ENCODE measurements around the gene ATG2A.

The ATG2A gene

DNA sequence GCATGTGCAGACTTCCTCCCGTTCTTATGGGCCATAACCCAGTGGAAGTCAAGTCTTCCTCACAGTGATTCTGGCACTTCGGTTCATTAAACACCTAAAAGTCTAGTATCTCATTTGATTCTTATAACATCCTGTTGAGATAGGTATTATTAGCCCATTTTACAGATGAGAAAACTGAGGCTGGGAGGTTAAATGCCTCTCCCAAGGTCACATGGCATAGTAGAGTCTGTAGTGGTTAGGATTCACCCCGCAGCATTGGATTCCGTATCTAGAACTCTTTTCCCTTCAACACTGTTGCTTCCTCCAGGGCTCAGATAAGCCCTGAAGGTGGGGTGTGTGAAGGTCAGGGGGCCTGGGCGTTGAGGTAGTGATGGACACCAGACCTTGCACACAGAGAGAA is 15.3 kb upstream of the ATG2A start:
- no peak for TF ChIP-seq CTCF (conservative IDR thresholded peaks at IDR 0.05; ENCODE audit: low read depth, low read length)
- H3K4me3 ChIP-seq (IDR thresholded peaks at IDR 0.05; ENCODE audit: insufficient read depth, low read depth, low read length), result no peak overlapping the region
- no peaks in the 10 kb centered on the region for H4K20me1 ChIP-seq (ENCODE audit: insufficient read depth)
- H3K27ac ChIP-seq, result no peak overlapping the region
- H3K36me3 ChIP-seq (ENCODE audit: insufficient read depth), result no peaks in the 10 kb centered on the region
- no peak overlapping the region for H2AFZ ChIP-seq (ENCODE audit: low read depth)
- no peak overlapping the region for H3K4me2 ChIP-seq
- H3K79me2 ChIP-seq (ENCODE audit: insufficient read depth, low read depth), result no peaks in the 10 kb centered on the region
- no peaks in the 10 kb centered on the region for H3K4me1 ChIP-seq (ENCODE audit: low read depth, poor library complexity, severe bottlenecking)
- H3K9ac ChIP-seq, result no peak overlapping the region
- H3K27me3 ChIP-seq (ENCODE audit: insufficient read depth, low read depth), result no peaks in the 10 kb centered on the region; the same call in 1 of the 2 replicates

DNA sequence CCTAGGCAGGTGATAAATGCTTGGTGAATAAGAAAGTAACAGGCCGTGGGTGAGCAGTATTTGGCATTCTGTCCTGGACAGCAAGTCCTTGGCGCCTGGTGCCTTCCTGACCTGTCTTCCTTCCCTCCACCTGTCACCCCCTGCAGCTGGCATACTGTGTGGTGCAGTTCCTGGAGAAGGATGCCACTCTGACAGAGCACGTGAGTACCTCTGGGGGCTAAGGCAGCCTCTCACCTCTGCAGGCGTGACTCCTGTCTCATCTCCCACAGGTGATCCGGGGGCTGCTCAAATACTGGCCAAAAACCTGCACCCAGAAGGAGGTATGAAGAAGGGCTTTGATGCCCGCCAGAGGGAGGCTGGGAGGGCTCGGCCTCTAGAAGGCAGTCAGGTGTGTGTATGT is 14.3 kb upstream of the ATG2A start:
- no peak overlapping the region for H3K9ac ChIP-seq

DNA sequence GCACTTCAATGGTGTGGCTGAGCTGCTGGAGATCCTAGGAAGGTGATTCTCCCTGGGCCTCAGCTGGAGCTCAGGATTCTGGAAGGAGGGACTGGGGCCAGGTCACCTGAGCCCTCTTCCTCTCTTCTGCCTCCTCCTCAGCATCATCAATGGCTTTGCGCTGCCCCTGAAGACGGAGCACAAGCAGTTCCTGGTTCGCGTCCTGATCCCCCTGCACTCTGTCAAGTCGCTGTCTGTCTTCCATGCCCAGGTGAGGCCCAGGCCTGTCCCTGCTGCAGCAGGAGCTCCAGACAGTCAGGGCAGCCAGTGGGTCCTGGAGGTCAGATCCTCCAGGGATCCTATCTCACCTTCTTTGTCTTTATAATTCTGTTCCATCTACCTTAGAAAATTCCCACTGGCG is 13.3 kb upstream of the ATG2A start:
- H3K4me2 ChIP-seq, result no peak overlapping the region
- H3K36me3 ChIP-seq (ENCODE audit: insufficient read depth), result no peaks in the 10 kb centered on the region
- H3K27ac ChIP-seq, result no peak overlapping the region
- no peaks in the 10 kb centered on the region for H3K27me3 ChIP-seq (ENCODE audit: insufficient read depth, low read depth)
- no peak overlapping the region for H2AFZ ChIP-seq (ENCODE audit: low read depth)
- H3K4me3 ChIP-seq (IDR thresholded peaks at IDR 0.05; ENCODE audit: insufficient read depth, low read depth, low read length), result no peak overlapping the region
- no peaks in the 10 kb centered on the region for H4K20me1 ChIP-seq (ENCODE audit: insufficient read depth)
- H3K9ac ChIP-seq, result no peak overlapping the region
- TF ChIP-seq CTCF (conservative IDR thresholded peaks at IDR 0.05; ENCODE audit: low read depth, low read length), result no peak
- H3K4me1 ChIP-seq (ENCODE audit: low read depth, poor library complexity, severe bottlenecking), result no peaks in the 10 kb centered on the region
- H3K79me2 ChIP-seq (ENCODE audit: insufficient read depth, low read depth), result no peaks in the 10 kb centered on the region

More for the DNA sequence above, 14.3 kb upstream of the ATG2A start:
- no peak overlapping the region for H2AFZ ChIP-seq (ENCODE audit: low read depth)
- H3K36me3 ChIP-seq (ENCODE audit: insufficient read depth), result no peaks in the 10 kb centered on the region
- no peaks in the 10 kb centered on the region for H4K20me1 ChIP-seq (ENCODE audit: insufficient read depth)
- H3K79me2 ChIP-seq (ENCODE audit: insufficient read depth, low read depth), result no peaks in the 10 kb centered on the region
- no peaks in the 10 kb centered on the region for H3K27me3 ChIP-seq (ENCODE audit: insufficient read depth, low read depth)
- H3K4me3 ChIP-seq (IDR thresholded peaks at IDR 0.05; ENCODE audit: insufficient read depth, low read depth, low read length), result no peak overlapping the region
- TF ChIP-seq CTCF (conservative IDR thresholded peaks at IDR 0.05; ENCODE audit: low read depth, low read length), result no peak
- H3K4me1 ChIP-seq (ENCODE audit: low read depth, poor library complexity, severe bottlenecking), result no peaks in the 10 kb centered on the region
- no peak overlapping the region for H3K27ac ChIP-seq
- no peak overlapping the region for H3K4me2 ChIP-seq

- no peak for TF ChIP-seq CTCF (conservative IDR thresholded peaks at IDR 0.05; ENCODE audit: low read depth, low read length)
- Histone ChIP-seq H3K4me1 (ENCODE audit: low read depth, poor library complexity, severe bottlenecking) (no peaks in the 10 kb centered on the region), H3K27me3 (ENCODE audit: insufficient read depth, low read depth) (no peaks in the 10 kb centered on the region), H3K4me3 (IDR thresholded peaks at IDR 0.05; ENCODE audit: insufficient read depth, low read depth, low read length) (no peak overlapping the region), H3K4me2 (no peak overlapping the region), H3K79me2 (ENCODE audit: insufficient read depth, low read depth) (no peaks in the 10 kb centered on the region), H3K9ac (no peak overlapping the region), H2AFZ (ENCODE audit: low read depth) (no peak overlapping the region), H3K36me3 (ENCODE audit: insufficient read depth) (no peaks in the 10 kb centered on the region), H4K20me1 (ENCODE audit: insufficient read depth) (no peaks in the 10 kb centered on the region), H3K27ac (no peak overlapping the region)
Measured at GRCh38 chr11:64929625-64930024, 12.6 kb upstream of the ATG2A start.
